Posterior vena cava (tissue), 2 donors: ENCODE results near the gene RAPGEF5. TPM values are rescaled to one million over a fixed set of nuclear protein-coding genes. Genes with fewer than 3 reads are reported as not detected.

ENCODE experiments used
- DNase-seq: peaks from one replicate; pipeline ENCODE4 v3.0.0-alpha.2; 2020; ENCODE audit warnings: low spot score
- intact Hi-C, 2 donors: fragments of 100-400 bp; cut with DNase I; formaldehyde crosslinking; loops; one replicate each; pipeline versions ENCODE4 v1.14.1 to v1.14.2; 2022 to 2023
- total RNA-seq, 2 donors: library from RNA; stranded (reverse); fragmentation: NEBNext Ultra II Directional; extraction: Animal tissue kit (Norgen Biotek cat#: 25700); gene quantifications; one replicate each; pipeline ENCODE4 v1.2.1, GENCODE V29; 2021
- donor health status: DM: yes; HTN: yes; CAD: no.
- donor health status: DM: yes; HTN: yes; CAD: no.

Gene RAPGEF5
- total RNA-seq, 2 donors from 2014 or later: 56.9 to 61.5 TPM

DNA sequence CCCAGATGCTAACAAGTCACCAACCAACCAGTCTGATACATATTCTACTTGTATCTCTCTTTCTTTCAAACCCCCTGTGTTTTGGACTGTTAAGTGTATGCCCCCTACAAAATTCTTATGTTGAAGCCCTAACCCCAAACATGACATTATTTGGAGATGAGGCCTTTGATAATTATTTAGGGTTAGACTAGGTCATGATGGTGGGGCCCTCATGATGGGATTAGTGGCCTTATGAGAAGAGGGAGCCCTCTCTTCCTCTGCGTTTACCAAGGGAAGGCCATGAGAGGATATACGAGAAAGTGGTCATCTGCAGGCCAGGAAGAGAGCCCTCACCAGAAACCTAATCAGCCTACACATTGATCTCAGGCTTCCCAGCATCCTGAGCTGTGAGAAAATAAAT is 2.5 kb downstream of the RAPGEF5 start:
- DNase-seq: no peak
- intact Hi-C loops: loop anchor here in 1 of 2 donors (10.0 kb wide), 1 partner anchor 90 kb away; no protein-coding TSS in a partner anchor

DNA sequence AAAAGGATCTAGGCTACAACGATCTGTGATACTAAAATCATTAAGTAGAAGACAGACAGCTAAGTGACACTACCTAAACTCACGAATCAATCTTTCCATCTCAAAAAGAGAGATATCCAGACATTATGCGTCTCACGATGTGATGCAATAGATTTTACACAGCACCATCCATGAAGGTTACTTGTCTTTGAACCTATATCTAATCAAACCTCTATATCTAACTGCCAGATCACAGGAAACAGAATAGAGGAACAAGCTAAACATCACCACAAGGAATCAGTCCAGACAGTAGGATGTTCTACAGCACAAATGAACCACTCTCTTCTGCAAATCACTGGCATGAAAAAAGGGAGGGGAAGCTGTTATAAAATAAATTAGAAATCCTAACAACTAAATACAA is 4.1 kb downstream of the RAPGEF5 start:
- DNase-seq: no peak
- intact Hi-C loops: loop anchor here in 1 of 2 donors (10.0 kb wide), 1 partner anchor 92 kb away; no protein-coding TSS in a partner anchor

DNA sequence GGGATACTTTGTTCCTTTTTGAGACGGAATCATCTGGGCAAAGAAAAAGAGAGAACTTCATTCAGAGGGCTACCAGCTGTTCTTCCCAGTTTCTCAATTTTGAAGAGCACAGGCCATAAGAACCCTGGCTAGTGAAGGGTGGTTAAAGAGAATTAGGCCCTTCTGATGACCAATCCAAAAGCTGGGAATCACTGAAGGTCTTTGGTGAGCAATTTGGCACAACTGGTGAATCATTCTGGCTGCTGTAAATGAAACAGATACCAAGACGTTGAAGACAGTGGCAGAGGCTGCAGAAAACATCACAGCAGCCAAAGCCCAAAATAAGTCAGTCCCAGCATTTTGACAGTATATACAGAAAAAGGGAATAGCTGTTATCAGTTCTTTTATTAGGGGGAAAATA is 5.1 kb downstream of the RAPGEF5 start:
- no peak for DNase-seq
- intact Hi-C loops: loop anchor here in 1 of 2 donors (10.0 kb wide), 1 partner anchor 93 kb away; no protein-coding TSS in a partner anchor

DNA sequence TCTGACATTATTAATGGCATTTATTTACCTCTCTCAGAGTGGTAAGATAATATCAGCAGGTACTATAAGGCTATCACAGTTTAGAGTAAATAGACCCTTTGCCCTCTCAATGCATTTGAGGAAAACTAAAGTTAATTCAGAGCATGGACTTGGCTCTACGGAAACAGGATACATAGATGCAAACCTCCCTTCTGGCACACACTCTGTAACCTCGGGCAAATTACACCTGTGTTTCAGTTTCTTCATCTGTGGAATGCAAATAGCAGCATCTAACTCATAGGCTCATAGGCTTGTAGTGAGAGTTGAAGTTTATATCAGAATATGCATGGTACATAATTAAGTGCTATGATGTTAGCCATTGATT is 5.6 kb downstream of the RAPGEF5 start:
- DNase-seq: no peak
- intact Hi-C loops: loop anchor here in 1 of 2 donors (10.0 kb wide), 1 partner anchor 93 kb away; no protein-coding TSS in a partner anchor

DNA sequence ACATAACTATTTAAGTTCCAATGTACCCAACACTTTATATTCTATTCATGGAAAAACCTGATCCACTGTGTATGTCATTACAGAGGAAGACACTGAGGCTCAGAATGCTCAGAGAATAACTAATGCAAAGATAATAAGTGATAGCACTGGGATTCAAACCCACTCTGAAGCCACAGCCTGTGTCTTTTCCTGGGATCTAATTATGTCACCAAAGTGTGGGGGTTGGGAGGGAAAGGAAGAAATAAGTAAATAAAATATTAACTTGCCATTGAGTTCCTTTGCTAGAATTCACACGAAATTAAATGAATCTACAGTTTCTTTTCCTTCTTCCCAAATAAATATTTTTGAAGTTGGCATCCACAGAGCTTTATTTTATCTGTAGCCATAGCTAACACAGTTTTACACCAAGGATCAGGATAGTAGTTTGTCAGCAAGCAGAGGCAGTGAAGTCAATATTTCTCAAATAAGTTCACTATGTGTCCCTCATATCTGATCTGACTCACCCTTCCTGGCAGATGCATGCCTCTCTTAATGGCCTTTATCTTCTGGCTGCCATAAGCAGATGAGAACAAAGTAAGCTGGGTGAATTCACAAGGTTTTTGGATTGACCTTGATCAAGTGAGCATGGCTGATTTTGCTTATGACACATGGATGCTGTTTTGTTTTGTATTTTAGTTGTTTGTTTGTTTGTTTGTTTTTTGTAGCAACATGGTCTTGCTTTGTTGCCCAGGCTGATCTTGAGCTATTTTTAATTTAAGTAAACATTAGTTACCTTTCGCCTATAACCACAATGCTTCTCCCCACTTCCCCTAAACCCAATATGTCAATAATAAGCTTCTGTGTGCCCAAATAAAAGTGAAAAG is 6.3 kb downstream of the RAPGEF5 start:
- intact Hi-C loops: loop anchor here in 1 of 2 donors (10.0 kb wide), 1 partner anchor 94 kb away; no protein-coding TSS in a partner anchor
- DNase-seq: no peak

DNA sequence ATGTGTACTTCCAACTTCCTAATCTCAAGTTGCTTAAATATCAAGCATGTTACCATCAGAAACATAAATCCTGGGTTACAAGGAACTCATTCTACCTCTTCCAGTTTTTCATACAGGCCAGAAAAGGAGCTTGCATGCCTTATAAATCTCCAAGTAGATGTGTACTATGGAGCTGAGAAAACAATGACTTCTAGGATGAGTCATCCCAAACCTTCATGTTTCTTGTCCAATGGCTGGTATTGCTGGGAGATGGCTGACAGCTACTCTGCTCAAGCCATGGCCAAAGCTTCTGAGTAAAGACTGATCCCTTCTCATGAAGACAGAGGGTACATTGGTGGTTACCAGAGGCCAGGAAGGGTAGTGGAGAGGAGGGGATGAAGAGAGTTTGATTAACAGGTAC is 8.6 kb downstream of the RAPGEF5 start:
- no peak for DNase-seq
- intact Hi-C loops: no loop called here

DNA sequence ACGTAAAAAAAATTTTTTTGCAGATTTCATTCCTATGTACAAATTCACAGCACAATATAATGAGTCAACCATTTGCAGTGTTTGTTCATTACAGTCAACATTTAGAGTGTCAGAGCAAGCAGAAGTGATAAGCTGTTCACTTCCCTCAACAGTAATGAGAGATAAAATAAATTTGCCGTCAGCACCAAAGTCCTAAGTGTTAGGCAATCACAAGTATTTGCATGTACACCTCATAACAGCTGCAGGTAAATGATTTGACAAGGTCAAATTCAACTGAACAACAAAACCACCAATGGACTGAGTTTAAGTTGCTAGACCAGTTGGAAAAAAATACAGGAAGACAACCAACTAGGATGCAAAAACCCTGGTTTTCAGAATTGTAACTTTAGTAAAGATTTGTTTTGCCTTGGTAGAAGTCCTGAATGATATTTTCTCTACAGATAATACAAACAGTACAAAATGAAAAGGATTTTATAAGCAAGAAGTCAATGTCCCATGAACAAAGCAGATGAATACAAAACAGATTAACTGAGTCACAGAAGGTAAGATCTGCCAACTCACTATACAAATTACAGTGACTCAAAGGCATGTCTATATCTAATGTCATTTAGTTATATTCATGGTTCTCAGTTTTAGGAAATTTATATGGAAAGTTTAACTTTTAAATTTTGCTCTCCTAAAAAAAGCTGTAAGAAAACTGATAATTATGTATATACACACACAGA is 10.4 kb downstream of the RAPGEF5 start:
- no peak for DNase-seq
- intact Hi-C loops: no loop called here

DNA sequence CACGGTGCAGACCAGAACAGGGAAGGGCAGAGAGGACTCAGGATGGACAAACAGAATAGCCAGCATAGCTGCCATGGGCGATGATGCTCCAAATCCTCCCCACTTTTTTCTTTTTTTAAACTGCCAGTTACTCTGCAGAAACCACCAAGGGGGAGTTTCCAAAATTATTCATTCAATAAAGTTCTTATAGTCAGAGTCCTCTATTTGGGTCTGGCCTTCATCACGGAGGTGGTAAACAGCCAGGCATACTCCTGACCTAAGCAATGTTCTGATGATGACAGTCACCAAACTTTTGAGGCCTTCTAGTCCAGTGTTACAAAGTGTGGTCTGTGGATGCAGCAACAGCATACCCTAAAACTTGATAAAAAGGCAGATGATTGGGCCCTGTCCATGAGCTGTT is 12.3 kb downstream of the RAPGEF5 start:
- DNase-seq: no peak
- intact Hi-C loops: no loop called here

DNA sequence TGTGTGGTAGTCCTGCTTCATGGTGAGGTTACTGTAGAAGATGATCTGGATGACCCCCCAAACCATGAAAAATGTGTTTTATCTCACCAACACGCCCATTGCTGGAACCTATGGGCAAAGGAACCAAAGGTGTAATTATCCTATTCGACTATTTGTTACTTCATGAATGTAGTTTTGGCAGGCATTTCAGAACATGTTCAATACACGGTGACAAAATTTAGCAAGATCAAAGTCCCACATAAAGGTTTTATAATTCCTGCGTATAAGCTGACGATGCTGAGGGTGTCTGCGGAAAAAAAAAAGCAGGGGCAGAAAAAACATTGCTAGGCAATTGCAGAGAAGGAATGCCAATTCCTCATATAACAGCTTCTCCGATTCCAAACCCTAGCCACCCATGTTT is 13.3 kb downstream of the RAPGEF5 start:
- DNase-seq: no peak
- intact Hi-C loops: no loop called here

DNA sequence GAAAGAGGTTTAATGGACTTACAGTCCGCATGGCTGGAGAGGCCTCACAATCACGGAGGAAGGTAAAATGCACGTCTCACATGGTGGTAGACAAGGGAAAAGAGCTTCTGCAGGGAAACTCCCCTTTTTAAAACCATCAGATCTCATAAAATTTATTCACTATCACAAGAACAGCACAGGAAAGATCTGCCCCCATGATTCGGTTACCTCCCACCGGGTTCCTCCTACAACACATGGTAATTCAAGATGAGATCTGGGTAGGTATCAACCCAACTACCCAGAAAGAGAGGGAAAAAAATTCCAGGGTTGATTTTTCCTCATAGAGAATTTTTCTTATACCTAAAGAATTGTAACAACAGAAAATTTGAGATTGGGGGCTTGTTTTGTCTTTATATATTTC is 13.9 kb downstream of the RAPGEF5 start:
- intact Hi-C loops: no loop called here

DNA sequence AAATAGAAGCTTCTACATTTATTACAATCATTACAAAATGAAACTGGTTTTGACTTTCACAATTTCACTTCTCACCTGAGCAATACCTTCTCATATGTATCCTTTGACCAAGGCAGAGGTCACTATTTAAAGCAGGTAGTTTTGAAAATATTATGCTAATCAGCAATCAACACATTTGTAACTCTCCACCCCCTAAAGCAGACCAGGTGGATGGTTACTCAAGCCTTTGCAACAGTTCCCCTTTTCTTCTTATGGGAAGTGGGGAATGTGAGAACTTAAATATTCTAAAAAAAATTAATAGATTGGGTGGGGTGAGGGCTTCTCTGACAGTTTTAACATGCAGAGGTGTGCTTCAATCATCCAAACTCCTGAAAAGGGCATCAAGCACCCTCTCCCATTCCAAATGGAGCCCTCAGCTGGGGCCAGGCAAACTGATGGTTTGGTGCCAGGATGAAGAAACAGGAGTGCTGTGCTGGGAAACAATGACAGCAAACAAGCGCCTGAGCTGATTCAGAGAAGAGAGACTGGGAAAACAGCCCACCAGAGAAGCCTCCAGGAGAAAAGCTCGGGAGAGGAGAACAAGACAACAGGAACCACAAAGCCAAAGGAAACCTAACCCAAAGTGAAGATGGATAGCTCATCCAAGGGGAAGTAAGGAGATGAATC is 17.1 kb downstream of the RAPGEF5 start:
- no peak for DNase-seq
- intact Hi-C loops: no loop called here

More for the DNA sequence above, 13.9 kb downstream of the RAPGEF5 start:
- DNase-seq: no peak

DNA sequence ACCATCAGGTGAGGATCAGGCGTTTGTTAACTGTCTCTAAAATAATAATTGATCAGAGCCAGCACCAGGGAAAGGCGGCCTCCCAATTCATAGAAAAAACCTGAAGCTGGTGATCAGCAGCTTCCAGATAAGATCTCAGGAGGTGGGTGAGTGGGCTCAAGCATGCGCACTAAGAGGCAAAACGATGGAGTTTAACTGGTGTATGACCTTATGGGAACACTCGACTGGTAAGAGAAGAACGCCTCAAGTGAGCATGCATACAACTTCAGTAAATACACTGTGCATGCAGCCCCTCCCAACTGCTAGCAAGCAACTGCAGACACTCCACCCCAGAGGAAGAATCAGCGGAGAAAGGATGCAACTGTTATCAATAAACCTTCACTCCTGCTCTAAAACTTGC is 18.1 kb downstream of the RAPGEF5 start:
- intact Hi-C loops: no loop called here
- DNase-seq: no peak

DNA sequence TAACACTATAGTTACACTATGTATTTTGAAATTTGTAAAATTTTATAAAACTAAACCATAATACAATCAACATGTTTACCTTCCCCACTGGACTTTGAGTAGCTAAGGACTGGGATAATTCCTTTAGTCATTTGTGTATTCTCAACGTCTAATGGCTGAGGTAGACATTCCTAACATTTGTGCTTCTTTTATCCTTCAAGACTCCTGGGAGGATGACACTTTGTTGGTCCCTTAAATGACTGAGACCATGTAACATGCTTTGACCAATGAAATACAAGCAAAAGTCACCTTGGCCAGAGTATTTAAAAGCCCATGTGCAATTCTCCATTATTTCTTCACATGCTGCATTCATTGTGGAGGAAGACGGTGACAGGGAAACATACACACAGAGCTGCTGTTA is 18.5 kb downstream of the RAPGEF5 start:
- intact Hi-C loops: no loop called here
- DNase-seq: no peak

DNA sequence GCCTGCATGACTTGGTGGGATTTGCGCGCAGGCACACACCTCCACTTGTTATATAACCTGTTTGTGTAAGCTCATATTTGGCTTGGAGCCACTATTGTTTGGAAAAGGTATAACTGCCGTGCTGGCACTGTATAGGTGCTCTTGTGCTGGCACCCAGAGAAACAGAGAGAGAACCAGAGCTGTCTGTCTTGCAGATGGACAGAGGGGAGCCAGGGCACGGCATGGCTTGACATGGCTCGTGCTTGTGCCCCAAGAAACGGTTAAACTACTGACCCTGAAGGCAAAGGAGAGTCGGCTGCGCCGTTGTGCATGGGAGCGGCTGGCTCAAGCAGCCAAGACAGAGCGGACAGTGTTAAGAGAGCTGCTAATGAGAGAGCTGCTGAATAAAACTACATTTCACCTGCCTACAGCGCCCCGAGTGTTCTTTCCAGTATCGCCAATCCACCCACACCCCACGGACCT is 23.2 kb downstream of the RAPGEF5 start:
- DNase-seq: no peak
- intact Hi-C loops: no loop called here

DNA sequence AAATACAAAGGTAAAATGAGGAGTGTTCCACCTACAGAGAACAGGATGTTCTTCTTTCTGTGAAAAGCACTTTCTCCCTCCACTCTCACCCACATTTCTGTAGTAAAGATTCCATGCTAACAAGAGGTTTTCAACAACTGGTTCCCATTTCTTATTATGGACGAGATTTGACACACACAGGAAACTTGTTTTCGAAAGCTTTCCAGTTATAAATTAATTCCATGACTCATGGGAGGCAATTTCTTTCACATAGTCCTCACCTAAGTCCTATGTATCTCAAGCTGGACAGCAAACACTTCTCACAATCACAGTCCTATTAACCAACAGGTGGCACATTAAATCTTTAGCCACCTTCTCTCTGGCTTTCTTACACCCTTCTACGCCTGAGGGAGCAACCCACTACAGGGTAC is 24.5 kb downstream of the RAPGEF5 start:
- intact Hi-C loops: no loop called here
- DNase-seq: no peak

DNA sequence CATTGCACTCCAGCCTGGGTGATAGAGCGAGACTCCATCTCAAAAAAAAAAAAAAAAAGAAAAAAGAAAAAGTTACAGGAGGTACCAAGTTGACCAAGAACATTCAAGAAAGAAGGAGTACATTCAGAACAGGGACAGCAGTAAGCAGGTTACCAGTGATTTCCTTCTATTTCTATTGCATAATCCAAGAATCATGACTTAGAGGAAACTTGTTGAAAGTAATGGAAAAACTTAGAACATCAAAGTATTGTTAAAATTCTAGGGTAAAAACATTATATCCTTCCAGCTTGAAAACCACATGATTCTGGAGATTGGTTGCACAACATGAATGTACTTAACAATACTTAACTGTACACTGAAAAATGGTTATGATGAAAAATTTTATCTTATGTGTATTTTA is 25.2 kb downstream of the RAPGEF5 start:
- DNase-seq: no peak
- intact Hi-C loops: no loop called here

DNA sequence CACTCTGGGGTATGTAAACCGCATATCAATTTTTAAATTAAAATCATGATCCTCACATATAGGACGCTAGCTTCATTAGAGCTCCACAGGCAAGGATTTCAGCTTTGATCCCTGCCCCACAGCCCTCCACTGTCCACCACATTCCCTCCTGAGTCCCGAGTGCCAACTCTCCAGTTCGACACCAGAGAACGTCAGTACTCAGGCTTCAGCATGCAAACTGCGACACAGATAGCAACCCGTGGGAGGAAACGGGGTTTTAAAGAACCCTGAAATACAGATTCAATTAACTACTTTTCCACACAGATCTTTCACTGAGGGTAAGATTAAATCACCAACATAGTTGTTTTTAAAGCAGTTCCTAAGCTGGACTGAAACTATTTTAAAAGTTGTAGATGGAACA is 26.1 kb downstream of the RAPGEF5 start:
- intact Hi-C loops: no loop called here
- no peak for DNase-seq

DNA sequence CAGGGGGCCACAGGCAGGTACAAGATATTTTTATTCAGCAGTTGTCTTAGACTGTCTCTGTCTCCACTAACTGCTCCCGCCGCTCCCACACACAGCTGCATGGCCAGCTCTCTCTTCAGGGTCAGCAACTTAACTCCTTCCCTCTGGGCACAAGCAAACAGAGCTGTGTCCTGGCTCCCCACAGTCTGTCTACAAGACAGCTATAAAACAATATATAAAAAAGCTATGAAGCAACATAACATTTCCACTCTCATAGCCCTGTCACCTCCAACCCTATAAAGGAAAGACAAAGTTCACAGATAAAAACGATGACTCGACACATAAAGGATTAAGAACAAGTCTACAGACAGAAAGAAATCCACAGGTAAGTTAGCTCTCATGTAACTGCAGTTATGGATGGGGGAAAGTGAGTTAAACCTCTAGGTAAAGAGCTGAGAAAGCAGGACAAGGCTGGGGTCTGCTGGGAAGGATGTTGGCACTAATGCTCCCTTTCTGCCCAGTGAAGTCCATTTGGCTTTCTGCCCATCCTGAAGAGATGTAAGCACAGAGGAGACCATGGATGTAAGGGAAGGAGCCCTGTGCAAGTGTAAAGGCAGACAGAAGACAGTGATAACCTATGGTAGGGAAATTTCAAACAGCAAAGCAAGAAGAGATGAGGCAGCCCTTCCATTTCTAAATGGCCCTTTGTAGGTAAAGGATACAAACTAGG is 27.0 kb downstream of the RAPGEF5 start:
- DNase-seq: no peak
- intact Hi-C loops: no loop called here

DNA sequence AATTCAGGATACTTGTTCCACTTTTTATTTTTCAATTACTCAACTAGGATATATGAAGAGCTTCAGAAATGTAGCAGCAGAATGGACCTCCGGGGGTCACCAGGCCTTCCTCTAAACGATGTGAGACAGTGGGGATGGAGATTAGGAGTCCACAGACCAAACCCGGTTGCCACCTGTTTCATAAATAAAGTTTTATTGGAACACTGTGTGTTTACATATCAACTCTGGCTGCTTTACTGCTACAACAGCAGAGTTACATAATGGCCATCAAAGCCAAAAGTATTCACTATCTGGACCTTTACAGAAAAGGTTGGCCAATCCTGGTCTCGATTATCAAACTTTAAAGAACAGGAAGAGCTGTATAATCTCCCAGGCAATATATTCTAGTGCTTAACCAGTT is 30.8 kb downstream of the RAPGEF5 start:
- no peak for DNase-seq
- intact Hi-C loops: no loop called here
